GM18858 (cell line): ENCODE results near the gene DPP6.
"Not testable (repeated sequence)": the region's sequence is repeated elsewhere in the genome, so short reads cannot be mapped to it uniquely, and the experiment has no call there.

ENCODE experiments used
- ATAC-seq: cut with Tn5 transposase; IDR thresholded peaks from one replicate; pipeline ENCODE4 v1.9.1; 2021; ENCODE audit not compliant: unreplicated experiment

Gene DPP6

DNA sequence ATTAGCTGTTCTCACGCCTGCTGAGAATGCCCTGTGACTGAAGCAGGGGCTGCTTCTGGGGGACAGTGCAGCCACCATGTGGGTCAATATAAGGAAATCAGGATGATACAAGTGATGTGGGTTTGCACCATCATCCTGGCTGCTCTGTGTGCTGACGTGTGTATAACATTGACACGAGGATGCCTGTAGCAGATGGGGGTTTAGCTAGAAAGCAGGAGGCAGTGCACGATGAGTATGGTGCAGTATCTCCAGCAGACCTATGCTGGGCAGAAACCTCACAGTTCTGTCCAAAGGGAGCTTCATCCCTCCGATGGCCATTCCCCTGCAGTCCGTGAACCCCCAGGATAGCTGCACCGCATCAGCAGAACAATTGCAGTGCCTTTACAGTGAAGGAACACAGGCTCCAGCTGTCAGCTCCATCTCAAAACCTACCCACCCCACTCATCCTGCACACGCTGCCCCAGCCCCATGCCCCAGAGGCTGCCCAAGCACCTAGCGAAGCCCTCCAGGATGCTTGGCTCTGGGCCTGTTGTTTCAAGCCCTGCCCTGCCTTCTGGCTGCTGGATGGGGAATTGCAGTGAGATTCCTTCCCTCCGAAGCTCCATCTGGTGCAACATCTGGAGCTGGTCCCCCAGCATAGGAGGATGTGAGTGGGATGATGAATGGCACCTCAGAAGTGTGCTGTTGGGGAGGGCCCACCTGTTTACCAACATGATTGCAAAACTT lies 96.8 kb downstream of the DPP6 start:
- ATAC-seq = not testable (repeated sequence)

DNA sequence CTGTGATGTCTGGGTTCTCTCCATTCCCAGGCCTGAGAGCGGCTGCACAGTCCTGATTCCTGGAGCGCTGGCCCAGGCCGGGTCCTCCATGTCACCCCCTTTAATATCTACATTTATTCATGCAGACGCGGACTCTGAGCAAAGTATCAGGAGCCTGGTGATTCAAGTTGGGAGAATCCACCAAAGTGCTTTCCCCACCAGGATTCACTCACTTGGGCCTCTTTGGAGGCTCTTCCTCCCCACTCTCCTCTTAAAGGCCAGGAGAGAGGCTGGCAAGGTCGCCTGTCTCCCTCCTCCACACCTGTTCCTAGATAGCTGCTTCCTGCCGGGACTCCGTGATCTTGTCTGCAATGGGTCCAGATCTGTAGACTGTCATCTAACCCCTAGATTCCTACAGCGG lies 98.5 kb downstream of the DPP6 start:
- ATAC-seq = not testable (repeated sequence)

DNA sequence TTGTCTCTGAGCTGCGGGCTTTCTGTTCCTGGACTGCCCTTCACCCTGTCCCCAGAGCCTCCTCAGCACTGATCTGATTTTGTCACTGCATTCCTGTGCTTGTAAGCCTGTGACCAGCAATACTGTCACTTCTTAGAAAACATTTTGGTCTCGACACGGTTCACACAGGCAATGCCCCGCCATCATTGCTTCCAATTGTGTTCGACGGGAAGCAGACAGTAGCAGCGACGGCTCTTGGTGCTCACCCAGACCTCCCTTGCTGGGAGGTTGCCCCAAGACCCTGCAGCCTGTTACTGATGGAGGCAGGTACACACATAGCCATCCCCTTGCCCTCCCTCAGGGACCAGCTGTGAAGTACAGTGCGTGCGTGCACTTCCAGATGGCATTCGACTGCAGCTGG lies 99.1 kb downstream of the DPP6 start:
- not testable (repeated sequence) for ATAC-seq

GRCh38 chr7:154155928-154156327 lies 103.7 kb downstream of the DPP6 start:
- not testable (repeated sequence) for ATAC-seq

GRCh38 chr7:154162921-154163320 lies 110.7 kb downstream of the DPP6 start:
- ATAC-seq = not testable (repeated sequence)

GRCh38 chr7:154163642-154164041 lies 111.4 kb downstream of the DPP6 start:
- not testable (repeated sequence) for ATAC-seq

DNA sequence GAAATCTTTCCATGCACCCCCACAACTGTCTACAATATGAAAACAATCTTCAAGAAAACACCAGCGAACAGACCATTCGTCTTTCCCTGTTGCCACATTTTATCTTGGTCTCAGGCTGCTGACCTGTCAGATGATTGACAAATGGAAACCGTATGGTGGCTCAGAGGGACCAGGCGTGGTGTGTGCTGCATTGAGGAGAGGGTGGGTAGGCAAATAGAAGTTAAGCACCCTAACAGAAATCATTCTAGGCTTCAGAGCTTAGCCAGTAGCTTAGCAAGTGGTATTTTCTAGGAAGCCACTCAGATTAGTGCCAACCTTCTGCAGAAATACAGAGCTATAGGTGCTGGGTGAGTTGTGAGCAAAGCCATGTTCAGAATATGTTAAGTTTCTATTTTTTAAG lies 114.9 kb downstream of the DPP6 start:
- no peak for ATAC-seq

DNA sequence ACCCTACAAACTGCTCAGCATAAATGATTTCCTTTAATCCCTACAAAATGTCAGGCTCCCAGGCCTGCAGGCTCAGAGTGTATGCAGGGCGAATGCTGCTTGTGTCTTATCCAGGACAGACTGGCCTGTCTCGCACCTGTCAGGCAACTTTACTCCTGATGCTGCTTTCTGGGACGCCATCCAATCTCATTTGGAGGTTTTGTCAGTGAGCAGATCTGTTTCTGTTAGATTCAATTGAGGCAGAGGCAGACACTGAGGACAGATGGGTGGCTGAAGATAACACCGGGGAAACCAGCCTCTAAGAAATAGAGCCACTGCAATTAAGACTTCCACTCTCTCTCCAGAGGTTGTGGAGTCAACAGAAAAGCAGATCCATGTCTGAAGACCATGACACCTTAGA lies 115.6 kb downstream of the DPP6 start:
- ATAC-seq = no peak

DNA sequence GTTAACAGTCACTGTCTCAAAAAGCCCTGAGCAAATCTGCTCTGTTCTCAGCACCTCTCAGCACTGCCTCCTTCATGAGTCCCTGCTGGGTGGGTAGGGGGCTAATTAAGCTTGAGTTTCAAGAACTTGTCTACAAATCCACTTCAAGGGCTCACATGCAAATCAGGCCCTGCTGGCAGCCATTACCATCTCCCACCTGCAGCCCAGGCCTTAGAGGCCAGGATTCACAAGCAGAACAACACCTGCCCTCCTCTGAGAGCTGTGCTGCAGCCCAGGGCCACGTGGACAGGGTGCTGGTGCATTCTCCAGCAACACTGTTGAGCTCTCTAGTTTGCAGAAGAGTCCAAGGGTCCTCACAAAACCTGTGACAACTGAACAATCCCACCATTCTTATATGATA lies 119.2 kb downstream of the DPP6 start:
- no peak for ATAC-seq

DNA sequence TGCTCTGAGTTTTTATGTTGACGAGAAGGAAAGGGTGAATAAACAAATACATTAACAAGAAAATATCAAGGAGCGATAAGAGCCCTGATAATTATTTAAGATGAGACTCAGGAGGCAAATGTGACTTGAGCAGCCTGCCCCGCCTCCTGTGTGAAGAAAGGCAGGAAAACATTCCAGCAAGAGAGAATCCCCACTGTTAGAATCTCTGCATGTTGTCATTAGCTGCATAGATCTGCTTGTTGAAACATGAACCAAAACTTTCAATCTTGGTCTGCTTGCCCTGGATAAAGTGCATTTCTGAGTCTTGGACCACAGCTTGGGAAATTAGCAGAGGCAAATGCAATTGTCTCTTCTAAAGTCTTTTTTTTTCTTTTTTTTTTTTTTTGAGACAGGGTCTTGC lies 120.0 kb downstream of the DPP6 start:
- ATAC-seq = no peak

GRCh38 chr7:154177584-154177983 lies 125.4 kb downstream of the DPP6 start:
- no peak for ATAC-seq

DNA sequence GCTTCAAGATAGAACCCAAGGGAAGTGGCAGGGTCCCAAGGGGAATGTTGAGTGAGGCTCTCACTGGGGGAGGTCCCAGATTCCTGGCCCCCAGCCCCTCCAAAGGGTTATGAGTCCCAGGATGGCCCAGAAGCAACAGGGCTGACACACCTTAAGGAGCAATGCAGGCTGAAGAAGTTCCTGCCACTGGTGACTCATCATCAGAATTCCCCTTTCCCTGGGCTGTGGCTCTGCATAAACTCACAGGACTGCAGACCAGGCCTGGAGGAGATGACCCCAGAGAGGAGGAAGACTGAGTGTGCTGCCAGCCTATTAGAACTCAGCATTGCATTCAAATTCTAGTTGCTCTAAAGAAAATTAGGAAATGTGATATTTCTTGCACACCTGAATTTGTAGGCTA lies 126.7 kb downstream of the DPP6 start:
- ATAC-seq = no peak

- ATAC-seq = no peak
These were observed 131.3 kb downstream of the DPP6 start for GRCh38 chr7:154183482-154183881.

GRCh38 chr7:154183946-154184345 lies 131.7 kb downstream of the DPP6 start:
- ATAC-seq = no peak

- no peak for ATAC-seq
These were observed 134.6 kb downstream of the DPP6 start for GRCh38 chr7:154186811-154187210.

GRCh38 chr7:154188330-154188729 lies 136.1 kb downstream of the DPP6 start:
- ATAC-seq = no peak

GRCh38 chr7:154195266-154195665 lies 143.1 kb downstream of the DPP6 start:
- ATAC-seq = no peak

- ATAC-seq = no peak
These were observed 146.3 kb downstream of the DPP6 start for GRCh38 chr7:154198481-154198880.

DNA sequence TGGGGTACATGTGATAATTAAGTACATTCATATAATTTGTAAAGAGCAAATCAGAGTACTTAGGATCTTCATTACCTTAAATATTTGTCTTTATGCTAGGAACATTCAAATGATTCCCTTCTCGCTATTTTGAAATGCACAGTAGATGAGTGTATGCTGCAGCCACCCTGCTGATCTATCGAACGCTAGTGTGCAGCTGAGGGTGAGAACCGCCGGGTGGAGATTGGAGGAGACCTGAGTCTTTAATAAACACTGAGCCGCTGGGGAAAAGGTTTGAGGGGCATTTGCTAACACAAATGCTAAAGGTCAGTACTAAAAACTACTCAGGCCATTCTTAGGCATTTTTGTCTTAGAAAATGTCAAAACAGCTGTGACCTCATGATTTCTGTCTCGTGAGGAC lies 148.0 kb downstream of the DPP6 start:
- no peak for ATAC-seq

GRCh38 chr7:154202002-154202401 lies 149.8 kb downstream of the DPP6 start:
- no peak for ATAC-seq

DNA sequence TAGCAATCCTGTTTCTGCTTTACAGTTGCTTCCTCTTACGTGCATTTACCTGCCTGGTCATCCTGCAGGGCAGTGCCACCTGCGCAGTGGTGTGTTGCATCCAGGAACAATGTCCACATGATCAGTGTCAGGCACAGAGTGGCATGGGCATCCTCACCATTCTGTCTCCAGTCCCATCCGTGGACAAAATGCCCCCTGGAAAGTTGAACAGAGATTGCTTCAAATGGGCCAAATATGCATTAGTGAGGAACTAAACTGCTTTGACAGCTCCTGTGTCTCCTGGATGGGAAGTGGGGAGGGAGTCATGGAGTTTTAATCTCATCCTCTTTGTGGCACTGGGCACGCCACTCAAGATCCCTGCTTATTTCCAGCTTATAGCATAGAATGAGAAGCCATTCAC lies 151.8 kb downstream of the DPP6 start:
- no peak for ATAC-seq

DNA sequence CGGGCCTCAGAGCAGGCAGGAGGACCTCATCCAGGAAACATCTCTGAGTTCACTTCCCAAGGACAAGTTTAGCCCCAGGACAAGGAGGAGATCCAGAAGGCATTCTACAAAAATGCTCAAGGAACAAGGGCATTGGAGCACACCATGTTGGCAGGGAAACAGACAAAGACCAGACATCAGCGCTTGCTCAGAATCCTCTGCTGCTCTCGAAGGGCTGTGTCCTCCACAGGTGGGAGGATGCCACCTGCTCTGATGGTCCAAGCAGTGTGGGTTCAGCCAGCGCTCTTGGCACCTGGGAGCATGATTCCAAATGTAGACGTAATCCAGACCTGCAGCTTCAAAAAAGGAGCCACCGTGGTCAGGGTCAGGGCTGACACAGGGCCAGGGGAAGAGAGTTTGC lies 160.7 kb downstream of the DPP6 start:
- no peak for ATAC-seq

DNA sequence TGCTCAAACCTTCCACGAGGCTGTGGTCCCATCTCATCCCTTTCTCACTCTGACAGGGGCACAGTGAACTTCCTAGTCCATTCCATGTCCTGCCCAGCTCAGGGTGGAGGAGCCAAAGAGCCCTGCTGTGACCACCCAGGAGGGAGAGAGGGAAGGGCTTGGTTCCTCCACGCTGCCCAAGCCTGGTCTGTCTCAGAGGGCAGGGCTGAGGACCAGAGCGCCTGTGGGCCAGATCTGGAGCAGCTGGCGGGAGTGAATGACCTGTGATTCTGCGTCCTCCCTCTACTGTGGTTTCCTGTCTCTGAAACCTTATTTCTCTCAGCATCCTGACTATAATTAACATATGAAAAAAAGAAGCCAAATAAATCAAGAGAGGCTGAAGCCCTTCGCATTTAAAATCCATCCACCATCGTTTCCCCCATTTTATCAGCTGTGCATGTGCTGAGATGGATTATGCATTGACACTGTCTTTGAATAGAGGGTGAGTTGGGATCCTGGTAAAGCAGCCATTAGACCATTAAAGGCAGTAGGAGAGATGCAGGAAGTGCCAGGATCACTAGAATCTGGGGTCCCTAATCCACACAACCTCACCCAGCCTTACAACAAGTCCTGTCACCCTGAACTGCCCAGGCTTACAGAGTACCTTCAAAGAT lies 165.6 kb downstream of the DPP6 start:
- ATAC-seq = no peak
